K562 (cell line): Measurements from ENCODE around the gene TMEM273. TPM values are rescaled to one million over a fixed set of nuclear protein-coding genes. Genes with fewer than 3 reads are reported as not detected.

Experiments
- BHLHE40 ChIP-seq: IDR thresholded peaks from 2 replicates; pipeline ENCODE4 v1.6.1; 2011; ENCODE audit warnings: low read length, improper control_type of control experiment
- CREB5 ChIP-seq: fragments of 250-450 bp; sonication (Bioruptor Pico); IDR thresholded peaks from 2 replicates; pipeline ENCODE4 v1.5.0; 2020; ENCODE audit warnings: mild to moderate bottlenecking
- DMBX1 ChIP-seq: fragments of 250-450 bp; sonication (Bioruptor Pico); IDR thresholded peaks from 2 replicates; pipeline ENCODE4 v1.8.0; 2022; ENCODE audit warnings: inconsistent platforms, mild to moderate bottlenecking, moderate library complexity, borderline replicate concordance
- FOXM1 ChIP-seq, 2 experiments: fragments of 450-650 bp in 1 of 2; sonication (generic) in 1 of 2; formaldehyde crosslinking in 1 of 2; IDR thresholded peaks; 2 replicates each; pipeline versions ENCODE4 v1.6.1 to v1.9.0; 2017 to 2022; ENCODE audit warnings: low read depth in 2 of 2, mild to moderate bottlenecking in 2 of 2, missing genetic modification reagents in 1 of 2, moderate library complexity in 1 of 2
- FOXP1 ChIP-seq: sonication (generic); formaldehyde crosslinking; IDR thresholded peaks from 2 replicates; pipeline ENCODE4 v1.8.0; 2022; ENCODE audit warnings: mild to moderate bottlenecking, missing genetic modification reagents
- HOMEZ ChIP-seq: fragments of 250-450 bp; sonication (Bioruptor Pico); IDR thresholded peaks from 2 replicates; pipeline ENCODE4 v1.4.0; 2020; ENCODE audit warnings: mild to moderate bottlenecking, moderate library complexity
- ILF3 ChIP-seq: fragments of 450-650 bp; IDR thresholded peaks from 2 replicates; pipeline ENCODE4 v1.6.1; 2018; ENCODE audit warnings: antibody characterized with exemption, mild to moderate bottlenecking, moderate library complexity, borderline replicate concordance
- ILK ChIP-seq: fragments of 450-650 bp; IDR thresholded peaks from 2 replicates; pipeline ENCODE4 v1.6.1; 2016; ENCODE audit warnings: missing genetic modification characterization, low read depth, mild to moderate bottlenecking, missing compliant biosample characterization, moderate library complexity, borderline replicate concordance
- MAFF ChIP-seq: IDR thresholded peaks from 2 replicates; pipeline ENCODE4 v1.6.1; 2012; ENCODE audit warnings: low read length, improper control_type of control experiment
- MNT ChIP-seq, 2 experiments: fragments of 450-650 bp; conservative IDR thresholded peaks; 2 replicates each; pipeline ENCODE4 v1.6.1; 2017; ENCODE audit warnings: mild to moderate bottlenecking in 2 of 2, moderate library complexity in 2 of 2
- MTA2 ChIP-seq: fragments of 450-650 bp; IDR thresholded peaks from 2 replicates; pipeline ENCODE4 v1.6.1; 2016; ENCODE audit warnings: low read depth
- NCOR1 ChIP-seq: fragments of 450-650 bp; IDR thresholded peaks from 2 replicates; pipeline ENCODE4 v1.6.1; 2016; ENCODE audit warnings: mild to moderate bottlenecking, moderate library complexity
- PBX2 ChIP-seq, 2 experiments: IDR thresholded peaks in 1 of 2; conservative IDR thresholded peaks in 1 of 2; 2 replicates each; pipeline ENCODE4 v1.6.1; 2016; ENCODE audit warnings: low read depth in 2 of 2, mild to moderate bottlenecking in 1 of 2, missing compliant biosample characterization in 1 of 2, missing genetic modification characterization in 1 of 2, moderate library complexity in 1 of 2
- SETDB1 ChIP-seq: IDR thresholded peaks from one replicate; pipeline ENCODE4 v1.6.1; 2012; ENCODE audit warnings: low read length, control low read depth, inconsistent platforms
- ZBTB8A ChIP-seq: fragments of 450-650 bp; IDR thresholded peaks from 2 replicates; pipeline ENCODE4 v1.6.1; 2018; ENCODE audit warnings: mild to moderate bottlenecking, moderate library complexity; ENCODE audit not compliant: partially characterized antibody
- ZNF354B ChIP-seq: fragments of 250-450 bp; sonication (Bioruptor Pico); IDR thresholded peaks from 2 replicates; pipeline ENCODE4 v1.4.0; 2020
- ZNF436 ChIP-seq: fragments of 250-450, 450-650 bp; sonication (Bioruptor Pico); formaldehyde crosslinking; IDR thresholded peaks from 2 replicates; pipeline ENCODE4 v1.7.0; 2020; ENCODE audit warnings: mild to moderate bottlenecking
- ZNF551 ChIP-seq: fragments of 250-450 bp; sonication (Bioruptor Pico); IDR thresholded peaks from 2 replicates; pipeline ENCODE4 v1.5.0; 2021; ENCODE audit warnings: mild to moderate bottlenecking, moderate library complexity
- polyA plus RNA-seq, 8 experiments: library from polyadenylated mRNA; depleted of rRNA in 4 of 8; stranded (reverse) in 5 of 8; unstranded in 3 of 8; fragments of >200 nt; fragmentation: Nextera tagmentation in 2 of 8; fragmentation: Illumina TruSeq in 1 of 8; extraction: Ambion mirVana in 2 of 8; extraction: Trizol in 1 of 8; gene quantifications; 2 replicates each; pipeline versions ENCODE4 v1.2.1 to v1.2.3, GENCODE V29; 2011 to 2014; ENCODE audit warnings: inconsistent platforms in 1 of 8, missing spikeins in 1 of 8
- total RNA-seq, 7 experiments: library from RNA; depleted of rRNA in 6 of 7; stranded (reverse); fragments of >200 nt in 6 of 7; fragmentation: Illumina TruSeq in 2 of 7; extraction: Trizol in 2 of 7; gene quantifications; 2 replicates each; pipeline versions ENCODE4 v1.2.1 to v1.2.3, GENCODE V29; 2011 to 2021; ENCODE audit warnings: low replicate concordance in 1 of 7

TMEM273 gene
- total and polyA plus RNA-seq, 9 of the 15 experiments (the other 6 are each of a cell fraction or from before 2014, with no cell fraction given) = 39.2 to 131 (median 95.6) TPM

GRCh38 chr10:49183596-49184542 is 4.3 kb downstream of the TMEM273 start (continued):
- peak; percentile 67 for TF ChIP-seq FOXM1 (IDR thresholded peaks at IDR 0.05; ENCODE audit: low read depth)
- TF ChIP-seq FOXM1 (CRISPR knock-in tag; IDR thresholded peaks at IDR 0.05; ENCODE audit: low read depth) = no peak
- TF ChIP-seq ZNF436 = no peak
- no peak for TF ChIP-seq CREB5 (CRISPR knock-in tag)
- peak; percentile 84 for TF ChIP-seq NCOR1
- TF ChIP-seq ZNF551 = no peak
- peak; percentile 89 to 93 for TF ChIP-seq MNT (conservative IDR thresholded peaks at IDR 0.05)
- TF ChIP-seq SETDB1 = no peak
- no peak for TF ChIP-seq PBX2 (CRISPR knock-in tag; IDR thresholded peaks at IDR 0.05; ENCODE audit: low read depth)
- peak; percentile 78 for TF ChIP-seq PBX2 (tag; conservative IDR thresholded peaks at IDR 0.05; ENCODE audit: low read depth)
- no peak for TF ChIP-seq ZNF354B (CRISPR knock-in tag)
- peak; percentile 53 for TF ChIP-seq MTA2
- no peak for TF ChIP-seq ILF3
- no peak for TF ChIP-seq ZBTB8A
- peak; percentile 55; the same call in 1 of the 2 replicates for TF ChIP-seq ILK
- TF ChIP-seq FOXP1 = no peak
- no peak for TF ChIP-seq HOMEZ (CRISPR knock-in tag)
- TF ChIP-seq DMBX1 (CRISPR knock-in tag) = peak; percentile 95
- TF ChIP-seq MAFF = peak; percentile 24; the same call in 1 of the 2 replicates
- 0 out of 2 replicates have a peak, but pooled peaks have one; percentile 35 for TF ChIP-seq BHLHE40
